GM12878 (cell line): Measurements from ENCODE around the gene LBH. TPM values are rescaled to one million over a fixed set of nuclear protein-coding genes. Genes with fewer than 3 reads are reported as not detected.

Source experiments
- CBX5 ChIP-seq: sonication (generic); IDR thresholded peaks from 2 replicates; pipeline ENCODE4 v1.6.1; 2016; ENCODE audit warnings: low read depth, moderate library complexity, mild to moderate bottlenecking, inconsistent platforms
- DPF2 ChIP-seq: fragments of 450-650 bp; IDR thresholded peaks from 2 replicates; pipeline ENCODE4 v1.6.1; 2017; ENCODE audit warnings: mild to moderate bottlenecking
- EZH2 ChIP-seq: IDR thresholded peaks from 2 replicates; pipeline ENCODE4 v1.6.1; 2012; ENCODE audit warnings: low read depth, mild to moderate bottlenecking, control low read depth, inconsistent platforms, low read length, borderline replicate concordance; ENCODE audit not compliant: control insufficient read depth
- FOS ChIP-seq: IDR thresholded peaks from 3 replicates; pipeline ENCODE4 v1.6.1; 2011; ENCODE audit warnings: borderline replicate concordance; ENCODE audit not compliant: insufficient read length; ENCODE audit errors: extremely low read depth
- FOXM1 ChIP-seq: IDR thresholded peaks from 2 replicates; pipeline ENCODE4 v1.6.1; 2012; ENCODE audit warnings: low read depth, mild to moderate bottlenecking, inconsistent platforms, low read length, moderate library complexity
- GATAD2B ChIP-seq: fragments of 450-650 bp; conservative IDR thresholded peaks from 2 replicates; pipeline ENCODE4 v1.6.1; 2017; ENCODE audit warnings: low read depth, mild to moderate bottlenecking, moderate library complexity
- HCFC1 ChIP-seq: fragments of 150-350 bp; IDR thresholded peaks from 2 replicates; pipeline ENCODE4 v1.6.1; 2014; ENCODE audit warnings: low read length
- KDM1A ChIP-seq: fragments of 200-600 bp; sonication (generic); IDR thresholded peaks from 2 replicates; pipeline ENCODE4 v1.6.1; 2016; ENCODE audit warnings: borderline replicate concordance
- MTA2 ChIP-seq: fragments of 450-650 bp; IDR thresholded peaks from 2 replicates; pipeline ENCODE4 v1.6.1; 2016; ENCODE audit warnings: low read depth, mild to moderate bottlenecking, moderate library complexity
- MTA3 ChIP-seq: IDR thresholded peaks from 2 replicates; pipeline ENCODE4 v1.6.1; 2012; ENCODE audit warnings: low read length, inconsistent platforms, borderline replicate concordance
- MYC ChIP-seq: IDR thresholded peaks from 2 replicates; pipeline ENCODE4 v1.6.1; 2011; ENCODE audit warnings: mild to moderate bottlenecking, low read length, moderate library complexity, inconsistent platforms; ENCODE audit not compliant: insufficient read depth, insufficient replicate concordance, insufficient read length, severe bottlenecking
- NFIC ChIP-seq: IDR thresholded peaks from 2 replicates; pipeline ENCODE4 v1.6.1; 2012; ENCODE audit warnings: low read depth, mild to moderate bottlenecking, inconsistent platforms, low read length, moderate library complexity
- NFXL1 ChIP-seq: fragments of 450-650 bp; IDR thresholded peaks from 2 replicates; pipeline ENCODE4 v1.6.1; 2017; ENCODE audit warnings: antibody characterized with exemption, mild to moderate bottlenecking, borderline replicate concordance
- NR2F1 ChIP-seq: fragments of 450-650 bp; conservative IDR thresholded peaks from 2 replicates; pipeline ENCODE4 v1.6.1; 2017; ENCODE audit warnings: mild to moderate bottlenecking
- NRF1 ChIP-seq: conservative IDR thresholded peaks from 2 replicates; pipeline ENCODE4 v1.6.1; 2011; ENCODE audit warnings: mild to moderate bottlenecking, low read depth, low read length, improper control_type of control experiment
- PAX5 ChIP-seq: IDR thresholded peaks from 2 replicates; pipeline ENCODE4 v1.6.1; 2011; ENCODE audit warnings: low read depth, low read length, borderline replicate concordance
- RAD51 ChIP-seq: fragments of 450-650 bp; IDR thresholded peaks from 2 replicates; pipeline ENCODE4 v1.6.1; 2016; ENCODE audit warnings: moderate library complexity, mild to moderate bottlenecking, inconsistent platforms
- SP1 ChIP-seq: IDR thresholded peaks from one replicate; pipeline ENCODE4 v1.6.1; 2011; ENCODE audit warnings: low read depth, low read length
- ZNF24 ChIP-seq: fragments of 450-650 bp; IDR thresholded peaks from 2 replicates; pipeline ENCODE4 v1.6.1; 2017; ENCODE audit warnings: antibody characterized with exemption, mild to moderate bottlenecking
- ZZZ3 ChIP-seq: IDR thresholded peaks from 2 replicates; pipeline ENCODE4 v1.6.1; 2011; ENCODE audit warnings: low read depth; ENCODE audit not compliant: control insufficient read depth, insufficient read length
- polyA plus RNA-seq, 11 experiments: library from polyadenylated mRNA; depleted of rRNA in 4 of 11; unstranded in 6 of 11; stranded (reverse) in 5 of 11; fragments of >200 nt; fragmentation: Nextera tagmentation in 4 of 11; fragmentation: Illumina TruSeq in 1 of 11; extraction: Ambion mirVana in 4 of 11; extraction: Trizol in 1 of 11; gene quantifications; 1 replicate in 1 of 11; 2 replicates in 10 of 11; pipeline versions ENCODE4 v1.2.1 to v1.2.3, GENCODE V29; 2011 to 2016; ENCODE audit warnings: inconsistent platforms in 2 of 11, missing spikeins in 2 of 11, low read depth in 1 of 11
- total RNA-seq, 4 experiments: library from RNA; depleted of rRNA in 3 of 4; stranded (reverse); fragments of >200 nt in 3 of 4; fragmentation: Illumina TruSeq in 1 of 4; extraction: Trizol in 1 of 4; gene quantifications; 2 replicates each; pipeline versions ENCODE4 v1.2.1 to v1.2.3, GENCODE V29; 2013 to 2021
- TF ChIP-seq, protein P1 (sequence below): fragments of 450-650 bp; IDR thresholded peaks from 2 replicates; pipeline ENCODE4 v1.6.1; 2016; ENCODE audit warnings: mild to moderate bottlenecking, moderate library complexity, borderline replicate concordance
- TF ChIP-seq, protein P2 (sequence below): fragments of 450-650 bp; IDR thresholded peaks from 2 replicates; pipeline ENCODE4 v1.6.1; 2016; ENCODE audit warnings: mild to moderate bottlenecking
- TF ChIP-seq, protein P3 (sequence below): IDR thresholded peaks from 2 replicates; pipeline ENCODE4 v1.6.1; 2011; ENCODE audit warnings: borderline replicate concordance, low read depth, mild to moderate bottlenecking, moderate library complexity, low read length; ENCODE audit not compliant: insufficient read depth, poor library complexity, severe bottlenecking

Gene LBH
- total and polyA plus RNA-seq, 10 of the 15 experiments (the other 5 are each of a cell fraction or from before 2014, with no cell fraction given): 9.3 to 133 (median 34.1) TPM

DNA sequence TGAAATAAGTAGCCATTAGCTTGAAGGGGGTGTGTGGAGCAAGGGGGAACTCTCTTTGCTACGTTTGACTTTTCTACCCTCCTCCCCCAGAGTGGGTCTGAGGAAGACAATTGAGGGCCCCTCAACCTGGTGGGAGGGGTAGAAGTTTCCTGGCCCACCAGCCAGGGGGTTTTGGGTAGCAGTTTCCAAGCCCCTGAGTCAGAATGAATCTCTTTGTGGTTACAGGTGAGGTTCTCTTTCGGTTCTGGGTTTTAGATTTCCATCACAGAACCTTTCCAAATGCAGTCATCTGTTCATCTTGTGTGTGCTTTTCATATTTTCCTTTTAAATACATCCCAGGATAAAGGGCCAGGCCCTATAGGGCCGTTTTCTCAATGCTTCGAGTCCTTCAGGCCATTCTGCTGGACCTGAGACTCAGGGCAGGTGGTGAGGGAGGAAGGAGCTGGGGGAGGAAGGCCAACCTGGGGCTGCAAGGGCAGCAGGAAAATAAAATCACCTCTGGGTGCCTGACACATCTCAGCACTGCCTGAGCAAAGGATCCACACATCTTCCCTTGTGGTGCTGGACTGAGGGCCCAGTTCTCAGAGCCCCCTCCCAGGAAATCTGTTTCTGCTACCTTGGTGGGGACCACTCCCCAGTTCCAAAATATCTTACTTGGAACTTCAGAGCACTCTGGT lies 4.7 kb downstream of the LBH start (continued):
- TF ChIP-seq, protein P1, sequence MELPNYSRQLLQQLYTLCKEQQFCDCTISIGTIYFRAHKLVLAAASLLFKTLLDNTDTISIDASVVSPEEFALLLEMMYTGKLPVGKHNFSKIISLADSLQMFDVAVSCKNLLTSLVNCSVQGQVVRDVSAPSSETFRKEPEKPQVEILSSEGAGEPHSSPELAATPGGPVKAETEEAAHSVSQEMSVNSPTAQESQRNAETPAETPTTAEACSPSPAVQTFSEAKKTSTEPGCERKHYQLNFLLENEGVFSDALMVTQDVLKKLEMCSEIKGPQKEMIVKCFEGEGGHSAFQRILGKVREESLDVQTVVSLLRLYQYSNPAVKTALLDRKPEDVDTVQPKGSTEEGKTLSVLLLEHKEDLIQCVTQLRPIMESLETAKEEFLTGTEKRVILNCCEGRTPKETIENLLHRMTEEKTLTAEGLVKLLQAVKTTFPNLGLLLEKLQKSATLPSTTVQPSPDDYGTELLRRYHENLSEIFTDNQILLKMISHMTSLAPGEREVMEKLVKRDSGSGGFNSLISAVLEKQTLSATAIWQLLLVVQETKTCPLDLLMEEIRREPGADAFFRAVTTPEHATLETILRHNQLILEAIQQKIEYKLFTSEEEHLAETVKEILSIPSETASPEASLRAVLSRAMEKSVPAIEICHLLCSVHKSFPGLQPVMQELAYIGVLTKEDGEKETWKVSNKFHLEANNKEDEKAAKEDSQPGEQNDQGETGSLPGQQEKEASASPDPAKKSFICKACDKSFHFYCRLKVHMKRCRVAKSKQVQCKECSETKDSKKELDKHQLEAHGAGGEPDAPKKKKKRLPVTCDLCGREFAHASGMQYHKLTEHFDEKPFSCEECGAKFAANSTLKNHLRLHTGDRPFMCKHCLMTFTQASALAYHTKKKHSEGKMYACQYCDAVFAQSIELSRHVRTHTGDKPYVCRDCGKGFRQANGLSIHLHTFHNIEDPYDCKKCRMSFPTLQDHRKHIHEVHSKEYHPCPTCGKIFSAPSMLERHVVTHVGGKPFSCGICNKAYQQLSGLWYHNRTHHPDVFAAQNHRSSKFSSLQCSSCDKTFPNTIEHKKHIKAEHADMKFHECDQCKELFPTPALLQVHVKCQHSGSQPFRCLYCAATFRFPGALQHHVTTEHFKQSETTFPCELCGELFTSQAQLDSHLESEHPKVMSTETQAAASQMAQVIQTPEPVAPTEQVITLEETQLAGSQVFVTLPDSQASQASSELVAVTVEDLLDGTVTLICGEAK: no peak
- TF ChIP-seq ZZZ3 (no peak), FOXM1 (peak; percentile 87), SP1 (no peak), NFIC (peak; percentile 90), MTA3 (no peak), FOS (no peak), MYC (no peak), HCFC1 (no peak), EZH2 (no peak), CBX5 (peak; percentile 100), MTA2 (peak; percentile 52; the same call in 1 of the 2 replicates), NR2F1 (0 out of 2 replicates have a peak, but pooled peaks have one; percentile 28), NFXL1 (no peak), PAX5 (no peak), KDM1A (no peak), ZNF24 (0 out of 2 replicates have a peak, but pooled peaks have one; percentile 36), RAD51 (no peak), GATAD2B (0 out of 2 replicates have a peak, but pooled peaks have one; percentile 32), NRF1 (no peak), DPF2 (peak; percentile 77)
- TF ChIP-seq, protein P2, sequence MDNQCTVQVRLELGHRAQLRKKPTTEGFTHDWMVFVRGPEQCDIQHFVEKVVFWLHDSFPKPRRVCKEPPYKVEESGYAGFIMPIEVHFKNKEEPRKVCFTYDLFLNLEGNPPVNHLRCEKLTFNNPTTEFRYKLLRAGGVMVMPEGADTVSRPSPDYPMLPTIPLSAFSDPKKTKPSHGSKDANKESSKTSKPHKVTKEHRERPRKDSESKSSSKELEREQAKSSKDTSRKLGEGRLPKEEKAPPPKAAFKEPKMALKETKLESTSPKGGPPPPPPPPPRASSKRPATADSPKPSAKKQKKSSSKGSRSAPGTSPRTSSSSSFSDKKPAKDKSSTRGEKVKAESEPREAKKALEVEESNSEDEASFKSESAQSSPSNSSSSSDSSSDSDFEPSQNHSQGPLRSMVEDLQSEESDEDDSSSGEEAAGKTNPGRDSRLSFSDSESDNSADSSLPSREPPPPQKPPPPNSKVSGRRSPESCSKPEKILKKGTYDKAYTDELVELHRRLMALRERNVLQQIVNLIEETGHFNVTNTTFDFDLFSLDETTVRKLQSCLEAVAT: peak; percentile 52
- TF ChIP-seq, protein P3, sequence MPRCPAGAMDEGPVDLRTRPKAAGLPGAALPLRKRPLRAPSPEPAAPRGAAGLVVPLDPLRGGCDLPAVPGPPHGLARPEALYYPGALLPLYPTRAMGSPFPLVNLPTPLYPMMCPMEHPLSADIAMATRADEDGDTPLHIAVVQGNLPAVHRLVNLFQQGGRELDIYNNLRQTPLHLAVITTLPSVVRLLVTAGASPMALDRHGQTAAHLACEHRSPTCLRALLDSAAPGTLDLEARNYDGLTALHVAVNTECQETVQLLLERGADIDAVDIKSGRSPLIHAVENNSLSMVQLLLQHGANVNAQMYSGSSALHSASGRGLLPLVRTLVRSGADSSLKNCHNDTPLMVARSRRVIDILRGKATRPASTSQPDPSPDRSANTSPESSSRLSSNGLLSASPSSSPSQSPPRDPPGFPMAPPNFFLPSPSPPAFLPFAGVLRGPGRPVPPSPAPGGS: peak; percentile 44
